H9 (cell line): ENCODE measurements around the gene PPTC7. TPM values are rescaled to one million over a fixed set of nuclear protein-coding genes. Genes with fewer than 3 reads are reported as not detected.

ENCODE experiments used
- DNase-seq: peaks from one replicate; pipeline ENCODE4 v3.0.0-alpha.2; 2017
- H2AFZ ChIP-seq: one replicate; pipeline ENCODE4 v1.6.1; 2013; ENCODE audit warnings: mild to moderate bottlenecking, low read length, control low read depth, moderate library complexity
- H2AK5ac ChIP-seq: 2 replicates; pipeline ENCODE4 v1.6.1; 2013; ENCODE audit warnings: low read length, control low read depth, mixed read lengths; ENCODE audit not compliant: insufficient read length
- H2BK120ac ChIP-seq: one replicate; pipeline ENCODE4 v1.6.1; 2013; ENCODE audit warnings: low read depth, mild to moderate bottlenecking, low read length, control low read depth, inconsistent platforms; ENCODE audit not compliant: poor library complexity, severe bottlenecking
- H2BK12ac ChIP-seq: 2 replicates; pipeline ENCODE4 v1.6.1; 2013; ENCODE audit warnings: low read length, control low read depth, mixed read lengths, low read depth; ENCODE audit not compliant: insufficient read length
- H2BK15ac ChIP-seq: 2 replicates; pipeline ENCODE4 v1.6.1; 2013; ENCODE audit warnings: low read depth, low read length, control low read depth
- H2BK20ac ChIP-seq: one replicate; pipeline ENCODE4 v1.6.1; 2013; ENCODE audit warnings: low read depth, mild to moderate bottlenecking, low read length, control low read depth, inconsistent platforms; ENCODE audit not compliant: poor library complexity, severe bottlenecking
- H2BK5ac ChIP-seq: 2 replicates; pipeline ENCODE4 v1.6.1; 2013; ENCODE audit warnings: low read length, control low read depth, mixed read lengths; ENCODE audit not compliant: insufficient read length
- H3K14ac ChIP-seq: 2 replicates; pipeline ENCODE4 v1.6.1; 2013; ENCODE audit warnings: low read length, control low read depth; ENCODE audit not compliant: insufficient read depth
- H3K18ac ChIP-seq: 2 replicates; pipeline ENCODE4 v1.6.1; 2013; ENCODE audit warnings: low read depth, mild to moderate bottlenecking, mixed read lengths, low read length, control low read depth; ENCODE audit not compliant: insufficient read length
- H3K23ac ChIP-seq: 2 replicates; pipeline ENCODE4 v1.6.1; 2013; ENCODE audit warnings: low read length, control low read depth, mixed read lengths, low read depth; ENCODE audit not compliant: insufficient read length
- H3K23me2 ChIP-seq: 2 replicates; pipeline ENCODE4 v1.6.1; 2013; ENCODE audit warnings: low read depth, mild to moderate bottlenecking, mixed read lengths, low read length, control low read depth; ENCODE audit not compliant: insufficient read length, poor library complexity, severe bottlenecking
- H3K27ac ChIP-seq: 2 replicates; pipeline ENCODE4 v1.5.1; 2013; ENCODE audit warnings: low read length, control low read depth, mixed read lengths, low read depth; ENCODE audit not compliant: insufficient read length
- H3K27me3 ChIP-seq: 2 replicates; pipeline ENCODE4 v1.6.1; 2013; ENCODE audit warnings: low read length, control low read depth, inconsistent platforms; ENCODE audit not compliant: insufficient read depth
- H3K4ac ChIP-seq: 2 replicates; pipeline ENCODE4 v1.6.1; 2013; ENCODE audit warnings: low read depth, mild to moderate bottlenecking, control low read depth, inconsistent platforms, low read length, moderate library complexity
- H3K4me1 ChIP-seq: 2 replicates; pipeline ENCODE4 v1.6.1; 2013; ENCODE audit warnings: low read length, control low read depth, inconsistent platforms; ENCODE audit not compliant: insufficient read depth
- H3K4me2 ChIP-seq: 2 replicates; pipeline ENCODE4 v1.6.1; 2013; ENCODE audit warnings: low read length, control low read depth, mixed read lengths; ENCODE audit not compliant: insufficient read length, insufficient read depth
- H3K56ac ChIP-seq: 2 replicates; pipeline ENCODE4 v1.6.1; 2013; ENCODE audit warnings: low read depth, mild to moderate bottlenecking, mixed read lengths, low read length, control low read depth; ENCODE audit not compliant: insufficient read length
- H3K79me1 ChIP-seq: 2 replicates; pipeline ENCODE4 v1.6.1; 2013; ENCODE audit warnings: low read depth, mild to moderate bottlenecking, moderate library complexity, low read length, control low read depth, inconsistent platforms; ENCODE audit not compliant: insufficient read depth, poor library complexity, severe bottlenecking
- H3K79me2 ChIP-seq: 2 replicates; pipeline ENCODE4 v1.6.1; 2013; ENCODE audit warnings: low read length, control low read depth, inconsistent platforms; ENCODE audit not compliant: insufficient read depth
- H3K9ac ChIP-seq: 2 replicates; pipeline ENCODE4 v1.6.1; 2013; ENCODE audit warnings: low read length, control low read depth, mixed read lengths; ENCODE audit not compliant: insufficient read length; ENCODE audit errors: extremely low read depth
- H3K9me3 ChIP-seq: one replicate; pipeline ENCODE4 v1.6.1; 2013; ENCODE audit warnings: low read depth, low read length, inconsistent platforms; ENCODE audit not compliant: control insufficient read depth
- H3T11ph ChIP-seq: one replicate; pipeline ENCODE4 v1.6.1; 2013; ENCODE audit warnings: mild to moderate bottlenecking, low read length, control low read depth, inconsistent platforms
- H4K20me1 ChIP-seq: one replicate; pipeline ENCODE4 v1.6.1; 2013; ENCODE audit not compliant: control insufficient read depth, insufficient read length, insufficient read depth
- H4K5ac ChIP-seq: 2 replicates; pipeline ENCODE4 v1.6.1; 2013; ENCODE audit warnings: low read depth, mild to moderate bottlenecking, mixed read lengths, low read length, control low read depth; ENCODE audit not compliant: insufficient read length
- H4K8ac ChIP-seq: replicated peaks from 2 replicates; pipeline ENCODE4 v1.6.1; 2013; ENCODE audit warnings: low read length, control low read depth, mixed read lengths, low read depth; ENCODE audit not compliant: insufficient read length
- H4K91ac ChIP-seq: 2 replicates; pipeline ENCODE4 v1.6.1; 2013; ENCODE audit warnings: low read depth, mild to moderate bottlenecking, moderate library complexity, mixed read lengths, low read length, control low read depth; ENCODE audit not compliant: insufficient read length
- H3K27ac Mint-ChIP-seq, 3 experiments: 2 replicates in 2 of 3; 3 replicates in 1 of 3; pipeline ENCODE4 v1.8.0; 2020 to 2021; ENCODE audit warnings: mixed read lengths in 3 of 3, mild to moderate bottlenecking in 1 of 3, moderate library complexity in 1 of 3
- H3K27me3 Mint-ChIP-seq: 2 replicates; pipeline ENCODE4 v1.8.0; 2021; ENCODE audit warnings: low read depth, mild to moderate bottlenecking, moderate library complexity, mixed read lengths
- H3K36me3 Mint-ChIP-seq, 3 experiments: 2 replicates in 2 of 3; 3 replicates in 1 of 3; pipeline ENCODE4 v1.8.0; 2020 to 2021; ENCODE audit warnings: low read depth in 3 of 3, mixed read lengths in 3 of 3; ENCODE audit not compliant: insufficient read depth in 1 of 3
- H3K4me1 Mint-ChIP-seq, 2 experiments: 2 replicates each; pipeline ENCODE4 v1.8.0; 2020; ENCODE audit warnings: mixed read lengths in 2 of 2
- H3K4me3 Mint-ChIP-seq, 2 experiments: 2 replicates in 1 of 2; 3 replicates in 1 of 2; pipeline ENCODE4 v1.8.0; 2020 to 2021; ENCODE audit warnings: mild to moderate bottlenecking in 2 of 2, mixed read lengths in 2 of 2, moderate library complexity in 1 of 2
- H3K9me3 Mint-ChIP-seq, 2 experiments: 2 replicates in 1 of 2; 3 replicates in 1 of 2; pipeline ENCODE4 v1.8.0; 2020; ENCODE audit warnings: mild to moderate bottlenecking in 2 of 2, mixed read lengths in 2 of 2, moderate library complexity in 1 of 2
- CTCF ChIP-seq: fragments of 200-600 bp; sonication (generic); conservative IDR thresholded peaks from 3 replicates; pipeline ENCODE4 v1.8.0; 2021; ENCODE audit warnings: antibody characterized with exemption, mild to moderate bottlenecking
- WGBS: extraction: QIAGEN DNeasy Blood & Tissue Kit; methylation state at CpG from one replicate; pipeline ENCODE4 v1.1.7; 2013; ENCODE audit warnings: missing lambda C conversion rate, low lambda C conversion rate, mixed read lengths; ENCODE audit not compliant: insufficient read length; ENCODE audit errors: extremely low coverage; 5-methylcytosine and 5-hydroxymethylcytosine counted together
- total RNA-seq: library from RNA; stranded (reverse); gene quantifications from 2 replicates; pipeline ENCODE4 v1.2.1, GENCODE V29; 2021

Gene PPTC7
- total RNA-seq, 1 experiment from 2014 or later, result 15.8 TPM

- Histone ChIP-seq H3K23me2 (no peaks in the 10 kb centered on the region), H4K8ac (no peak overlapping the region), H2BK120ac (no peak overlapping the region), H4K20me1 (no peaks in the 10 kb centered on the region), H3K4me1 (no peaks in the 10 kb centered on the region), H3K18ac (no peak overlapping the region), H3K79me2 (0 out of 2 replicates have a peak, but pooled peaks cover 2% of the 10 kb centered on the region), H4K91ac (no peak overlapping the region), H3K27me3 (no peaks in the 10 kb centered on the region), H3K9me3 (no peaks in the 10 kb centered on the region), H4K5ac (no peak overlapping the region), H2AFZ (no peak overlapping the region), H2AK5ac (no peak overlapping the region), H3K9ac (no peak overlapping the region), H3T11ph (no peak overlapping the region), H2BK5ac (no peak overlapping the region), H3K4ac (no peak overlapping the region), H3K4me2 (no peak overlapping the region), H3K27ac (no peak overlapping the region), H3K79me1 (no peaks in the 10 kb centered on the region), H3K14ac (no peak overlapping the region), H3K23ac (no peak overlapping the region), H2BK12ac (no peak overlapping the region), H3K56ac (no peak overlapping the region), H2BK15ac (no peak overlapping the region), H2BK20ac (no peak overlapping the region)
- no CpG with 5 or more reads among the region's 4 CpGs for WGBS
- Mint-ChIP-seq H3K9me3 (no peaks in the 10 kb centered on the region), H3K36me3 (peaks cover 4 to 29% (median 21%) of the 10 kb centered on the region in 3 experiments; a peak in 6 of 7 replicates), H3K4me3 (no peak overlapping the region), H3K4me1 (peaks cover 4 to 8% of the 10 kb centered on the region in 2 experiments; a peak in 2 of 4 replicates), H3K27ac (no peak overlapping the region), H3K27me3 (no peaks in the 10 kb centered on the region)
- TF ChIP-seq CTCF, result no peak
- no peak for DNase-seq
Measured at GRCh38 chr12:110543965-110544364, 39.2 kb downstream of the PPTC7 start.
